ENCODE measurements around the gene TXNDC15. TPM values are rescaled to one million over a fixed set of nuclear protein-coding genes. Genes with fewer than 3 reads are reported as not detected.

Gene TXNDC15
- polyA plus RNA-seq, 1 of the 3 experiments (the other 2 are of a cell fraction) = 112 TPM

DNA sequence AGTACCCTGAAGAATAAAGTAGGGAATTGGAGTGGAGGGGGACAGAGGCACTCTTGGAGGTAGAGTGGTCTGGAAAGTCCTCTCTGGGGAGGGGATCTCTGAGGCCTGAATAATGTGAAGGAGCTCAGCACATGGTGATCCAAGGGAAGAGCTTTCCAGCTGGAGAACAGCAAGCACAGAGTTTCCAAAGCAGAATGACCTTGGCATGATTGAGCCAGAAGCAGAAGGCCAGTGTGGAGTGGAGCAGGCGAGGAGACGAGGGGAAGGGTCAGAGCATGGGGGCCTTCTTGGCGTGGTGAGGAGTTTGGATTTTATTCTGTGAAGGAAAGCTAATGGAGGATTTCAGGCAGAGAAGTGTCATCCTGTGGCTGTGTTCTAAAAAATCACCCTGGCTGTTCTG is 39.1 kb downstream of the TXNDC15 start:
- H3K9me3 ChIP-seq = no peaks in the 10 kb centered on the region
- H3K4me1 ChIP-seq (ENCODE audit: control insufficient read depth in 1 of 2, insufficient read depth in 2 of 2, low read depth in 1 of 2, low read length in 1 of 2) = no peaks in the 10 kb centered on the region
- no peak overlapping the region for H3K4me2 ChIP-seq
- peaks cover 4 to 18% of the 10 kb centered on the region in 2 experiments for H3K36me3 ChIP-seq (replicated peaks in 1 of 2; ENCODE audit: control insufficient read depth in 1 of 2, insufficient read depth in 2 of 2, low read length in 1 of 2)
- DNase-seq = no peak
- 97% methylated on average over 3 of the region's 3 CpGs for WGBS (ENCODE audit: low lambda C conversion rate)
- H3K79me2 ChIP-seq (ENCODE audit: insufficient read depth) = no peaks in the 10 kb centered on the region; the same call in 1 of the 2 replicates
- H3K9me2 ChIP-seq = no peaks in the 10 kb centered on the region
- no peak overlapping the region for H3K27ac ChIP-seq (ENCODE audit: low read depth in 2 of 2, low read length in 1 of 2)
- TF ChIP-seq, protein P1, sequence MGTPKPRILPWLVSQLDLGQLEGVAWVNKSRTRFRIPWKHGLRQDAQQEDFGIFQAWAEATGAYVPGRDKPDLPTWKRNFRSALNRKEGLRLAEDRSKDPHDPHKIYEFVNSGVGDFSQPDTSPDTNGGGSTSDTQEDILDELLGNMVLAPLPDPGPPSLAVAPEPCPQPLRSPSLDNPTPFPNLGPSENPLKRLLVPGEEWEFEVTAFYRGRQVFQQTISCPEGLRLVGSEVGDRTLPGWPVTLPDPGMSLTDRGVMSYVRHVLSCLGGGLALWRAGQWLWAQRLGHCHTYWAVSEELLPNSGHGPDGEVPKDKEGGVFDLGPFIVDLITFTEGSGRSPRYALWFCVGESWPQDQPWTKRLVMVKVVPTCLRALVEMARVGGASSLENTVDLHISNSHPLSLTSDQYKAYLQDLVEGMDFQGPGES (IDR thresholded peaks at IDR 0.05; ENCODE audit: low read depth, low read length) = no peak
- TF ChIP-seq GATA2 (CRISPR knock-in tag; IDR thresholded peaks at IDR 0.05) = no peak
- no peak for TF ChIP-seq SIN3A (IDR thresholded peaks at IDR 0.05; ENCODE audit: borderline replicate concordance, low read depth, low read length)
- no peak for TF ChIP-seq TCF12 (IDR thresholded peaks at IDR 0.05)
- no peak for TF ChIP-seq MEF2A (IDR thresholded peaks at IDR 0.05; ENCODE audit: borderline replicate concordance, low read depth)
- no peak for TF ChIP-seq MXI1 (IDR thresholded peaks at IDR 0.05; ENCODE audit: low read depth, low read length)
- TF ChIP-seq, protein P2, sequence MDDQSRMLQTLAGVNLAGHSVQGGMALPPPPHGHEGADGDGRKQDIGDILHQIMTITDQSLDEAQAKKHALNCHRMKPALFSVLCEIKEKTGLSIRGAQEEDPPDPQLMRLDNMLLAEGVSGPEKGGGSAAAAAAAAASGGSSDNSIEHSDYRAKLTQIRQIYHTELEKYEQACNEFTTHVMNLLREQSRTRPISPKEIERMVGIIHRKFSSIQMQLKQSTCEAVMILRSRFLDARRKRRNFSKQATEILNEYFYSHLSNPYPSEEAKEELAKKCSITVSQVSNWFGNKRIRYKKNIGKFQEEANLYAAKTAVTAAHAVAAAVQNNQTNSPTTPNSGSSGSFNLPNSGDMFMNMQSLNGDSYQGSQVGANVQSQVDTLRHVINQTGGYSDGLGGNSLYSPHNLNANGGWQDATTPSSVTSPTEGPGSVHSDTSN (IDR thresholded peaks at IDR 0.05) = no peak
- TF ChIP-seq POLR2AphosphoS5 (IDR thresholded peaks at IDR 0.05; ENCODE audit: low read depth, low read length) = no peak
- no peak for TF ChIP-seq NFIC (IDR thresholded peaks at IDR 0.05; ENCODE audit: borderline replicate concordance)
- TF ChIP-seq EZH2phosphoT487 (IDR thresholded peaks at IDR 0.05; ENCODE audit: borderline replicate concordance, low read depth) = no peak
- no peak for TF ChIP-seq RXRA (IDR thresholded peaks at IDR 0.05; ENCODE audit: borderline replicate concordance, low read depth)
- TF ChIP-seq FOSL2 (IDR thresholded peaks at IDR 0.05; ENCODE audit: borderline replicate concordance, low read depth) = no peak
- TF ChIP-seq NRF1 (IDR thresholded peaks at IDR 0.05; ENCODE audit: low read depth, low read length) = no peak
- TF ChIP-seq, protein P3, sequence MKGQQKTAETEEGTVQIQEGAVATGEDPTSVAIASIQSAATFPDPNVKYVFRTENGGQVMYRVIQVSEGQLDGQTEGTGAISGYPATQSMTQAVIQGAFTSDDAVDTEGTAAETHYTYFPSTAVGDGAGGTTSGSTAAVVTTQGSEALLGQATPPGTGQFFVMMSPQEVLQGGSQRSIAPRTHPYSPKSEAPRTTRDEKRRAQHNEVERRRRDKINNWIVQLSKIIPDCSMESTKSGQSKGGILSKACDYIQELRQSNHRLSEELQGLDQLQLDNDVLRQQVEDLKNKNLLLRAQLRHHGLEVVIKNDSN (IDR thresholded peaks at IDR 0.05; ENCODE audit: borderline replicate concordance, low read depth) = no peak
- no peak for TF ChIP-seq TAF1 (IDR thresholded peaks at IDR 0.05; ENCODE audit: borderline replicate concordance, low read depth, low read length)
- no peak for TF ChIP-seq JUND (IDR thresholded peaks at IDR 0.05)
- TF ChIP-seq, protein P4, sequence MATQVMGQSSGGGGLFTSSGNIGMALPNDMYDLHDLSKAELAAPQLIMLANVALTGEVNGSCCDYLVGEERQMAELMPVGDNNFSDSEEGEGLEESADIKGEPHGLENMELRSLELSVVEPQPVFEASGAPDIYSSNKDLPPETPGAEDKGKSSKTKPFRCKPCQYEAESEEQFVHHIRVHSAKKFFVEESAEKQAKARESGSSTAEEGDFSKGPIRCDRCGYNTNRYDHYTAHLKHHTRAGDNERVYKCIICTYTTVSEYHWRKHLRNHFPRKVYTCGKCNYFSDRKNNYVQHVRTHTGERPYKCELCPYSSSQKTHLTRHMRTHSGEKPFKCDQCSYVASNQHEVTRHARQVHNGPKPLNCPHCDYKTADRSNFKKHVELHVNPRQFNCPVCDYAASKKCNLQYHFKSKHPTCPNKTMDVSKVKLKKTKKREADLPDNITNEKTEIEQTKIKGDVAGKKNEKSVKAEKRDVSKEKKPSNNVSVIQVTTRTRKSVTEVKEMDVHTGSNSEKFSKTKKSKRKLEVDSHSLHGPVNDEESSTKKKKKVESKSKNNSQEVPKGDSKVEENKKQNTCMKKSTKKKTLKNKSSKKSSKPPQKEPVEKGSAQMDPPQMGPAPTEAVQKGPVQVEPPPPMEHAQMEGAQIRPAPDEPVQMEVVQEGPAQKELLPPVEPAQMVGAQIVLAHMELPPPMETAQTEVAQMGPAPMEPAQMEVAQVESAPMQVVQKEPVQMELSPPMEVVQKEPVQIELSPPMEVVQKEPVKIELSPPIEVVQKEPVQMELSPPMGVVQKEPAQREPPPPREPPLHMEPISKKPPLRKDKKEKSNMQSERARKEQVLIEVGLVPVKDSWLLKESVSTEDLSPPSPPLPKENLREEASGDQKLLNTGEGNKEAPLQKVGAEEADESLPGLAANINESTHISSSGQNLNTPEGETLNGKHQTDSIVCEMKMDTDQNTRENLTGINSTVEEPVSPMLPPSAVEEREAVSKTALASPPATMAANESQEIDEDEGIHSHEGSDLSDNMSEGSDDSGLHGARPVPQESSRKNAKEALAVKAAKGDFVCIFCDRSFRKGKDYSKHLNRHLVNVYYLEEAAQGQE (IDR thresholded peaks at IDR 0.05; ENCODE audit: low read depth, low read length) = no peak
- no peaks in the 10 kb centered on the region for H4K20me1 ChIP-seq (ENCODE audit: insufficient read depth)
- H3K9ac ChIP-seq = no peak overlapping the region
- no peak overlapping the region for H2AFZ ChIP-seq (ENCODE audit: low read depth)
- H3K27me3 ChIP-seq (ENCODE audit: insufficient read depth) = no peaks in the 10 kb centered on the region
- no peak overlapping the region for H3K4me3 ChIP-seq (ENCODE audit: low read depth in 2 of 2, low read length in 1 of 2)
- no peaks in the 10 kb centered on the region for H3F3A ChIP-seq (replicated peaks; ENCODE audit: insufficient read depth)
- ChIA-PET POLR2A (interaction anchor here (0.6 kb wide), 1 partner anchor 175 kb away, joined by 10 read pairs; no protein-coding TSS in a partner anchor), CTCF (interaction anchor here (0.9 kb wide), 1 partner anchor 278 kb away, joined by 3 read pairs; no protein-coding TSS in a partner anchor)

Measured in SK-N-SH (cell line).